DMS114 treated with DMSO at 0.1 percent for 48 hours (cell line): ENCODE measurements around the gene ZNF576.
"Not testable (repeated sequence)": the region's sequence is repeated elsewhere in the genome, so short reads cannot be mapped to it uniquely, and the experiment has no call there.

Experiments used
- DNase-seq: peaks from one replicate; lab custom pipeline; 2025; ENCODE audit not compliant: unreplicated experiment; lab: John Stamatoyannopoulos, UW

ZNF576 gene

DNA sequence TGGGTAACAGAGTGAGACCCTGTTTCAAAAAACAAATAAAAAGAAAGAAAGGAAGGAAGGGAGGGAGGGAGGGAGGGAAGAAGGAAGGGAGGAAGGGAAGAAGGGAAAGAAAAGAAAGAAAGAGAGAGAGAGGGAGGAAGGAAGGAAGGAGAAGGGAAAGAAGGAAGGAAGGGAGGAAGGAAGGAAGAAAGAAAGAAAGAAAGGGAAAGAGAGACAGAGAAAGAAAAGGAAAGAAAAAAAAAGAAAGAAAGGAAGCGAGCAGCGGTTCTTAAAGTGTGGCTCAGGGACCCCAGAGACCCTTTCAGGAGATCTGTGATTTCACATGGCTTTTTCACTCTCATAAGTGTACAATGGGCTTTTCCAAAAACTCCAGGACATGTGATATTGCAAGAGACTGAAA, 53.1 kb downstream of the ZNF576 start:
- DNase-seq: no peak

DNA sequence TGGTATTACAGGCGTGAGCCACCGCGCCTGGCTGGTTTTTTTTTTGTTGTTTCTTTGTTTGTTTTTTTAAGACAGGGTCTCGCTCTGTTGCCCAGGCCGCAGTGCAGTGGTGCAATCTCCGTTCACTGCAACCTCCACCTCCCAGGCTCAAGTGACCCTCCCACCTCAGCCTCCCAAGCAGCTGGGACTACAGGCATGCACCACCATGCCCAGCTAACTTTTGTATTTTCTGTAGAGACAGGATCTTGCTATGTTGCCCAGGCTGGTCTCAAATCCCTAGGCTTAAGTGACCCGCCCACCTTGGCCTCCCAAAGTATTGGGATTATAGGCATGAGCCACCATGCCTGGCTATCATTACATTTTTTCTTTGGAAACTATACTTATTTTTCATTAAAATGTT, 53.9 kb downstream of the ZNF576 start:
- not testable (repeated sequence) for DNase-seq
